Measurements from ENCODE around the gene MORC3.
A peak's percentile ranks its signal among the peaks of the same experiment; 100 is the strongest.
"Not testable (repeated sequence)": the region's sequence is repeated elsewhere in the genome, so short reads cannot be mapped to it uniquely, and the experiment has no call there.

The MORC3 gene

DNA sequence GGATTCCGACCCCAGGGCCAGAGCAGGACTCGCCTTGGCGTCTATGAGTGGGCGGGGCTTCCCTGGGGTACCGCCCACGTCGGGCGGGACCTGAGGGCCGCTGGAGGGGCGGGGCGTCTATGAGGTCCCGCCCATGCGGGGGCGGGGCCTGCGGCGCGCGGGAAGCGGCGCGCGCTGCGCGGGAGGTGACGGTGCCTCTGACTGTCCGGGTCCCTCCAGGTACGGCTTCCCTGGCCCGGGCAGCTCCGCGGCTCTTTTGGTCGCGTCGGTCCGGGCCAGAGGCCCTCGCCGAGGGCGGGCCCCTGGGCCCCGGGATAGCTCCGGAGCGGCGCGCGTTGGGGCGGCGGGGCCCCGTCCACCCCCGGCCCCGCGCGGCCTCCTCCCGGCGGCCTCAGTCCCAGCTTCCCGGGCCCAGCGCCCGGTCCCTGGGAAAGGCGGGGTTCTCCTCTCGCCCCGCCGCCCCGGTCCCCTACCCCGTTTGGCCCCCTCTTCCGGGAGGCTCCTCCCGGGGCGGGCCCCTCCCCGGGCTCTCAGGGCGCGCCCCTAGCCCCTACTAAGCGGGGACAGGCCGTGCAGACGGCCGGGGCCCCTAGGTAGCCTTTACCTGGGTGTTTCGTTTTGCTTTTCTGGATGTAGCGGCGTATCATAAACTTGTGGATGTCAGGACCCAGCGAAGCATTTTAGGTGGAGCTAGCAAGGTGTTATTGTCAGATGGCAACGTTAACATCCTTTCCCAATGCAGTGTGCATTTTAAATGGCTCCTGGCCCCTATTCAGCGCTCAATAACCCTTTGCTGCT lies 65.4 kb downstream of the MORC3 start, which contains the start of gene CHAF1B:
Gene CHAF1B, plus strand, starts transcription at position 160 of the 798 bp plus-strand sequence. CDS start 745 bp downstream, outside the sequence.
- peak; percentile 47 for DNase-seq (ENCODE audit: low read depth)

DNA sequence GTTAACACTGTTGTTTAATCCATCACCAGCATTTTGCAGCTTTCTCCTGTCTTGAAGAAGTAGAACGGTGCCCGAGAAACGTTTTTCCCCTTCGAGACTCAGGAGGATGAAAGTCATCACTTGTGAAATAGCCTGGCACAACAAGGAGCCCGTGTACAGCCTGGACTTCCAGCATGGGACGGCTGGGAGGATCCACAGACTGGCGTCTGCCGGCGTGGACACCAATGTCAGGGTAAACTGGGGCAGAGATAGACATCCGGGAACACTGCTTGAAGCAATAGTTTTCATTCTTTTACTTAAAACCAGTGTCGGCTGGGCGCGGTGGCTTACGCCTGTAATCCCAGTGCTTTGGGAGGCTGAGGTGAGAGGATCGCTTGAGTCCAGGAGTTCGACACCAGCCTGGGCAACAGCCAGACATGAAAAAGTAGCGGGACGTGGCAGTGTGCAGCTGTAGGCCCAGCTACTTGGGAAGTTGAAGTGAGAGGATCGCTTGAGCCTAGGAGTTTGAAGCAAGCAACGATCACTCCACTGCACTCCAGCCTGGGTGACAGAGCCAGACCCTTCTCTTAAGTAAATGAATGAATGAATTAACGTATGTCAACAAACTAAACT lies 66.1 kb downstream of the MORC3 start:
- DNase-seq (ENCODE audit: low read depth), result peak; percentile 20

DNA sequence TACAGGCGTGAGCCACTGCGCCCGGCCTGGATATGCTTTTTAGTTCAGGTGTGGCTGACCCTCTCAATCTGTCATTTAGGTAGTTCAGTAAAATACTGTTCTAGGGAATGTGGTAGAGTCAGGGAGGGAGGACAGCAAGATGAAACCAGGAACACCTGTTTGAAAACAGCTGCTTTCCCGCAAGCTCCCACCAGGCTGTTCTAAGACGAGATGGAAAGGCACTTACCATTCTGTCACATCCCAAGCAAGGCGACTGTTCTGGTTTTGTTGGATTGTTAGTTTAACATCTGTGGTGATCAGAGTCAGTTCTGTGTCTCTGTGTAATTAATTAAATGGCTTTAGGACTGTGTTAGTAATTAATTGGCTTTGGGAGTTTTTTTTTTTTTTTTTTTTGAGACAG lies 68.1 kb downstream of the MORC3 start:
- no peak for DNase-seq (ENCODE audit: low read depth)

DNA sequence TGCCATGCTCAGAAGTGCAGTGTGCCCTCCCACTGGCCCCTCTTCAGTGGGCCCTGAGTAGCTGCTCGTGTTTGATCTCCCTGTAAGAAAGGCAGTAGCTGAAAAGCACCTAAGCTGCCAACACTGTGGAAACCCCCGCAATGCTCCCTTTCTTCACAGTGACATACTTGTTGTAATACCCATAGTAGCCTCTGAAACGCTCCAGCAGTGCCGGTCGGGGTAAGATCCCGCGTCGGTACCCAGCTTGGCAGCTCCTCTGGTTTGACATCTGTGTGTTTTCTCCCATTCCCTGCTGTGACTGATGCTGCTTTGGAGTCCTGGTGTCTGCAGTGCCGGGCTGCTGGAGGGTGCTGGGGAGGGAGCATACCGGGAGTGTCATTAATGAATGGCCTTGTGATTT lies 68.8 kb downstream of the MORC3 start:
- DNase-seq (ENCODE audit: low read depth), result peak; percentile 36

DNA sequence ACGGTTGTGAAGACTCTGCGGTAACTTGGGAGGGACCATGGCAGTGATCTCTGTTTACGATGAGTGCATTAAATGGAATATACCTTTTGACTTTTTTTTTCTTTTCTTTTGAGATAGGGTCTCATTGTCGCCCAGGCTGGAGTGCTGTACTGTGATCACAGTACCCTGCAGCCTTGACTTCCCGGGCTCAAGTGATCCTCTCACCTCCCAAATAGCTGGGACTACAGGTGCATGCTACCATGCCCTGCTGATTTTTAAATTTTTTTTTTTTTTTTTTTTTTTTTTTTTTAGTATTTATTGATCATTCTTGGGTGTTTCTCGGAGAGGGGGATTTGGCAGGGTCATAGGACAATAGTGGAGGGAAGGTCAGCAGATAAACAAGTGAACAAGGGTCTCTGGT lies 71.7 kb downstream of the MORC3 start:
- not testable (repeated sequence) for DNase-seq (ENCODE audit: low read depth)

DNA sequence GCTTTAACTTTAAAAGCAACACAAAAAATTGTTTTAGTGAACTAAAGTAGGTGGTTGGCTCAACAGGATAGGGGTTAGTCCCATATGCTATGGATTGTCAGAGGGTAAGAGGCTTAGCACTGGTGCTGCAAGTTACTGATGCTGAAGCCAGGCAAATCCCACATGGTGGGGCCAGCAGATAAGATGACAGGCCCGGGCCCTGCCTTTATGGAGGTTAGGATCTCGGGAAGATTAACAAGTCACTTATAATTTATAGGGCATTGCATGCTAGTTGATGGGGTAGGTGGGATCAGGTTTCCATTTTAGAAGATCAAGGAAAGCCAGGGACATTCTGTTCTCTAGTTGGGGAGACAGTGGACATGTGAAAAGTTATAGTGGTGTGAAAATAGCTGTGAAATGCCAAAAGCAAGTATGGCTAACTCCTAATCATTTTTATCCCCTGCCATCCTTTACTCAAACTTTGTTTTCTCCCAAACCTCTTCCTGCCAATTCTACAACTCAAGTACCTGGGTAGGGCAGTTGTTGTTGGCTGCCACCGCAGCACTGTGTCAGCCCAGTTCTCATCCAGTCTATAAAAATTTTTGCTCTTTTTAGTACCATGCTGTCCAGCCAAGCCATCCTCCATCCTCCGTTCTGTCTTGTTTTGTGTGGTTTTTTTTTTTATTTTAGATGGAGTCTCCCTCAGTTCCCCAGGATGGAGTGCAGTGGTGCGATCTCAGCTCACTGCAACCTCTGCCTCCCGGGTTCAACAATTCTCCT lies 75.5 kb downstream of the MORC3 start:
- no peak for DNase-seq (ENCODE audit: low read depth)

DNA sequence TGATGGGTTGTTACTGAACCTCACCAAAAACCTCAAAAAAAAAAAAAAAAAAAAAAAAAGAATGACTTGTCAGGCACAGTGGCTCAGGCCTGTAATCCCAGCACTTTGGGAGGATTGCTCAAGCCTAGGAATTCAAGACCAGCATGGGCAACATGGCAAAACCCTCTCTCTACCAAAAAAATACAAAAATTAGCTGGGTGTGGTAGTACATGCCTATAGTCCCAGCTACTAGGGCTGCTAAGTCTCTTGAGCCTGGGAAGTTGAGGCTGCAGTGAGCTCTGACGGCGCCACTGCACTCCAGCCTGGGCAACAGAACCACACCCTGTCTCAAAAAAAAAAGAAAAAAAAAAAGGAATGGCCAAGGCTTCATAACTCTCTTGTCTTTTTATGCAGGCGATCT lies 76.3 kb downstream of the MORC3 start:
- no peak for DNase-seq (ENCODE audit: low read depth)

DNA sequence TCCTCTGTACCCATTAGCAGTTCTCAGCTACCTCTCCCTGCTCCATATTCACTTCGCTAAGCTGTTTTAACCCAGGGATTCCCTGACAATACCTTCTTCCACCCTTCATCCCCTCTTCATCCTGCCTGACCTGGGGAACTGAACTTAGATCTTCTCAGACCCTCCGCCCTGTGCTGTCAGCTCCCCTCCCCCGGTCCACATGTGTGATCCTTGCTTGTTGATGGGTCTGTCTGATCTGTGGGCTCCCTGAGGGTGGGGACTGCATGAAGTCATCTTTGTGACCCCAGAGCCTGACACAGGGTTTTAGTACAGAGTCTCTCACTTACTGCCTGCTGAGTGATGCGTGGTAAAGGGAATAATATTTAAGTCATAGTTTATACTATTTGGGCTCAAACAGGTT lies 77.0 kb downstream of the MORC3 start:
- no peak for DNase-seq (ENCODE audit: low read depth)

DNA sequence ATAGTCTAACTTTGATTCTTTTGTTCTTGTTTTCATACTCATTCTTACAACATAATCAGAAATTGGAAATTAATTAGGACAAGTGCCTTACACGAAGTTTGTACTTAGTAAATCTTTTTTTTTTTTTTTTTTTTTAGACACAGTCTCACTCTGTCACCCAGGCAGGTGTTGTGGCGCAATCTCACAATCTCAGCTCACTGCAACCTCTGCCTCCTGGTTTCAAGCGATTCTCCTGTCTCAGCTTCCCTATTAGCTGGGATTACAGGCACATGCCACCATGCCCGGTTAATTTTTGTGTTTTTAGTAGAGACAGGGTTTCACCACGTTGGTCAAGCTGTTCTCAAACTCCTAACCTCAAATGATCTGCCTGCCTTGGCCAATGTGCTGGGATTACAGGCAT lies 77.6 kb downstream of the MORC3 start:
- no peak for DNase-seq (ENCODE audit: low read depth)

DNA sequence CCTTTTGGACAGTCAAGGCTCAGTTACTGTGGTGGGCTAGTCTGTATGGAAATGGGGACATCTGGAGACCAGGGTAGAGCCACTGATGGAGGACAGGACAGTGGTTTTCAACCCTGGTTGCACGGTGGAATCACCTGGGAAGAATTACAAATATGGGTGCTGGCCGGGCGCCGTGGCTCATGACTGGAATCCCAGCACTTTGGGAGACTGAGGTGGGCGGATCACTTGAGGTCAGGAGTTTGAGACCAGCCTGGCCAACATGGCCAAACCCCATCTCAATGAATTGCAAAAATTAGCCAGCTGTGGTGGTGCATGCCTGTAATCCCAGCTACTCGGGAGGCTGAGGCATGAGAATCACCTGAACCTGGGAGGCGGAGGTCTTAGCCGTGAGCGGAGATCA lies 79.7 kb downstream of the MORC3 start:
- not testable (repeated sequence) for DNase-seq (ENCODE audit: low read depth)

DNA sequence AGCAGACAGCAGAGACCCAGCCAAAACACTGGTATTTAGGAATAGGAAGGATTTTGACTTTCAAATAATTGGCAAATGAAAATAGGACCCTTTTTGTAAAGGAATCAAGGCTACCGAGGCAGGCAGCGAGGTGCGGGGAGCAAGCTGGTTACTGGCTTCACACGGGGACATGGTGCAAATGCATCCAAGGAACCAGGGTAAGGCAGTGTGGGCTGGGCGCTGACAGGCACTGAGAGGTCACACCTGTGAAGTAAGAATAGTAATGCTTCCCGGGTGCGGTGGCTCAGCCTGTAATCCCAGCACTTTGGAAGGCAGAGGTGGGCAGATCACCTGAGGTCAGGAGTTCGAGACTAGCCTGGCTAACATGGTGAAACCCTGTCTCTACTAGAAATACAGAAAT lies 80.7 kb downstream of the MORC3 start:
- DNase-seq (ENCODE audit: low read depth), result no peak

DNA sequence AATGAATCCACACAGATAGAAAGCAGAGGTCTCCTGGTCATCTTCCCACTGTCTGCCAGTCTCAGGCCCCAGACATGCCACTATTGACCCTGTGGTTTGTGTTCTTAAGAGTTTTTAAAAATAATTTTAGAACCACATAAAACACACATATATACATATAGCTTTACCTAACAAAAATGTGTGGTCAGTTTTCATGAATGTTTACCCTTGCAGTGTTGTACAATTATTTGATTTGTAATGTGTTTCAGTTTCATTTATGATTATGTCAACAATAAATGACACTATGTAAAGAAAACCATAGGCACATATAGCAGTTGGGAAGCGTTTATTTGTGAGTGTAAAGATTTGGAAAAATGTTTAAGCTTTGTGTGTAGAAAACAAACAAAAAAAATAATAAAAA lies 82.3 kb downstream of the MORC3 start:
- DNase-seq (ENCODE audit: low read depth), result no peak

DNA sequence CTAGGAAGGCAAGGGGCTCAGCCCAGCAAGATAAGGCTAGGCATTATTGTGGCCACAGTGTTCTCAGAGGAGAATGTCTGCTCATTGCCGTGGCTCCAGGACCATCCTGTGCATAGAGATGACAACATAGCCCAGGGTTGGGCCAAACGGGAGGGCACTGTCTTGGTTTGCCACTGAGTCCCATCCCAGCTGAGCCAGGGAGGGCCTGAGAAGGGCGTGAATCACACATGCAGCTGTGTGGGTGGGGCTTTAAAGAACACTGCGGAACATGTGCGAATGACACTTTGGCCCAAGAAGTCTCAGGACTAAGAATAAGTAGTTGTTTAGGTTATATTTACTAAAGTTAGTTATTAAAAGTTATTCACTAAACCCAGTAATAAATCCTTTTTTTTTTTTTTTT lies 83.7 kb downstream of the MORC3 start:
- no peak for DNase-seq (ENCODE audit: low read depth)

DNA sequence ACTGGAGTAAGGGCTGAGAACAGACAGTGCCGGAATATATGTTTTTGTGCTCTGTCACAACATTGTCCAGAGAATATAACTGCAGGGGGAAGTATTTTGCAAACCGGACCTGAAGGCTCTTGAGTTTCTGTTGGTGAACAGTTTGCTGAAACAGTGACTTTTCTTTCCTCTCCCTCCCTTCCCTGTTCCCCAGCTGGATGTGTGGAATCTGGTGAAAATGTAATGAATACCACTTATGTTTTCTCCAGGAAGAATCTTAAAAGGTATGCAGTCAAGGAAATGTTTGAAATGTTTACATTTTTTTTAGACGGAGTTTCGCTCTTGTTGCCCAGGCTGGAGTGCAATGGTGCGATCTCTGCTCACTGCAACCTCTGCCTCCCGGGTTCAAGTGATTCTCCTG lies 88.6 kb downstream of the MORC3 start:
- DNase-seq (ENCODE audit: low read depth), result no peak

DNA sequence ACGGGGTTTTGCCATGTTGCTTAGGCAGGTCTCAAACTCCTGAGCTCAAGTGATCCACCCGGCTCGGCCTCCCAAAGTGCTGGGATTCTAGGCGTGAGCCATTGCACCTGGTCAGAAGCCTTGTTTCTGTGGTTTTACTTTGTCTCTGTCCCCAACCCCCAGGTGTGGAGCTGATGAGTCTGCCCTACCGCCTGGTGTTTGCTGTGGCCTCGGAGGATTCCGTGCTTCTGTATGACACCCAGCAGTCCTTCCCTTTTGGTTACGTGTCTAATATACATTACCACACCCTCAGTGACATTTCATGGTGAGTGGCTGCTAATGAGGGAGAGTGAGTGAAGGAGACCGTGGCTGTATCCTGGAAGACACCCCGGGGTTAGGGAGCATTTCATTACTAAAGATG lies 91.3 kb downstream of the MORC3 start:
- DNase-seq (ENCODE audit: low read depth), result no peak

DNA sequence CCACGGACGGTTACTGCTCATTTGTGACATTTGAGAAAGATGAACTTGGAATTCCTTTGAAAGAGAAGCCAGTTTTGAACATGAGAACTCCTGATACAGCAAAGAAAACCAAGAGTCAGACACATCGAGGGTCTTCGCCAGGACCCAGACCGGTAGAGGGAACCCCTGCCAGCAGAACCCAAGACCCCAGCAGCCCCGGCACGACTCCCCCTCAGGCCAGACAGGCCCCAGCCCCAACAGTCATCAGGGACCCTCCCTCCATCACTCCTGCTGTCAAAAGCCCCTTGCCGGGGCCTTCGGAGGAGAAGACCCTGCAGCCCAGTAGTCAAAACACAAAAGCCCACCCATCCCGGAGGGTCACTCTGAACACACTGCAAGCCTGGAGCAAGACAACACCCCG lies 92.9 kb downstream of the MORC3 start:
- no peak for DNase-seq (ENCODE audit: low read depth)

DNA sequence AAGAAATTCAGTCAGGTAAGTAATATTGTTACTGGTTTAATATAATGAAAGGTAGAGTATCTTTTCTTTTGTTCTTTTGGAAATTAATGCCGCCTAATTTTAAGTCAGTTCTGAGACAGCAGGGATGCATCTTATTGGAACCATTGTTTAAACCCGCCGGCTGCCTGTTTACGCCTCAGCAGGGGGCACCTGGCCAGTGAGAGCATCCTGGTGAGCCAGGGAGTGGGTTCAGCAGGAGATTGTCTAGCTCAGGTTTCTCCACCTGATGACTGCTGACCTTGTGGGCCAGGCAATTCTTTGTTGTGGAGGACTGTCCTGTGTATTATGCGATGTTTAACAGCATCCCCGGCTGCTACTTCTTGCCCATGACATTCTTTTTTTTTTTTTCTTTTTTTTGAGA lies 95.4 kb downstream of the MORC3 start:
- DNase-seq (ENCODE audit: low read depth), result no peak

DNA sequence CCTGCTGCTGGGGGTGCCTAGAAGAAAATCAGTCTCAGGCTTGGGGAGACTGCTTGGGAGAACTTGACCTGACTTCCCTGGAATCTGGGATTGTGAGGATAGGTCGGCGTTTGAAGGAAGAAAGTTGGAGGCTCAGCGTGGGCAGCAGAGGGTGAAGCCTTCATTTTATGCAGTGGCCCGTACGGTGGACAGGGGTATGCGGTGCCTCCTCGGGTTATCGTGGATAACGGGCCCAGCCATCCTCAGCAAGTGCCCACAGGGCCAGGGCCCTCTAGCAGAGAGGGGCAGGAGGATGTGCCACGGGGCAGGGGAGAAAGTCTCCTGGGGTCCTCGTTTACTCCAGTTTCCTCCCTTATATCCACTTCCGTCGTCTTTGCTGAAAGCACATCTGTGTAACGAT lies 99.2 kb downstream of the MORC3 start:
- DNase-seq (ENCODE audit: low read depth), result no peak

DNA sequence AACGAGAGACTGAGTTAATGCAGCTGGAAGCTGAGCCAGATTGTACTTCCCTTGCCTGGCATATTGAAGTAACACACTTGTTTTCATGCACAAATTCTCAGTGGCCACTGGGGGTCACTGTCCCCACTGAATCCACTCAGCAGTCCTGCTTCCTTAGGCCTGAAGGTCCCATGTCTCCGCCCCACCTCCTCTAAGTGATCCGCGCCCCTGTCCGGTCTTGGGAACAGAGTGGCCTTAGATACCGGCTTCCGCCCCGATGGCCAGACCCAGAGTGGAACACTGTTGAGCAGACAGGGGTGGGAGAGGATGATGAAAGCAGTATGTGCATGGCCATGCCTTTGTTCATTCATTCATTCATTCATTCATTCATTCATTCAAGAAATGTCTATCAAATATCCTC lies 100.0 kb downstream of the MORC3 start:
- peak; percentile 83 for DNase-seq (ENCODE audit: low read depth)

DNA sequence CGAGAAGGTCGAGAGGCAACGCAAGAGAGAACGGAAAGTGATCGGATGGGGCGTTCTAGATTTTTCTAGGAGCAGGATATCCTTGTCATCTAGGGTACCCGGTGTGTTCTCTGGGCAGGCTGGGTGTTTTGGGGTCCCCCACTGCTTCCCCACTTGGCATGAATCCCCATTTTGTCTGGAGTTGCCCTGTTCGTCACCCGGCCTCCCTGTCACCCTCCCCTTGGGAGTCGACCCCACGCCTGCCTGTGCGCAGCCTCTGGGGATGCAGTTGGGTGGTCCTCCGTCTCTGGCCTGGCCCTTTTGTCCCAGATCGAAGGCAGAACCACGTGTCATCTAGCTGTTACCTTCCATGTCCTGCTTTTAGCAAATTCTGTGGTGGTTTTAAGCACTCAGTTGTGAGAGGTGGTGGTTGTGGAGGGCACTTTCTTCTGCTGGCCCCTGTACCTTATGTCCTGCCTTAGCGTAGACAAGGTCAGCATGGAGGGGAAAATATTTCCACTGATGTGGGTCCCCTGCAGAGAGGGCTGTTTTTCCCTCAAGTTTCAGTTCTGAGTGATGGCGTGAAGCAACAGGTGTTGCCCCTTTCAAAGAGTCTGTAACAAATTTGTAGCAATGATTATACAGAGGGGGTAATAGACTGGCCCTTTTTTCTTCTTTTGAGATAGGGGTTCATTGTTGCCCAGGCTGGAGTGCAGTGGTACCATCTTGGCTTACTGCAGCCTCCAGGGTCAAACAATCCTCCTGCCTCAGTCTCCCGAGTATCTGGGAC lies 100.8 kb downstream of the MORC3 start:
- no peak for DNase-seq (ENCODE audit: low read depth)

DNA sequence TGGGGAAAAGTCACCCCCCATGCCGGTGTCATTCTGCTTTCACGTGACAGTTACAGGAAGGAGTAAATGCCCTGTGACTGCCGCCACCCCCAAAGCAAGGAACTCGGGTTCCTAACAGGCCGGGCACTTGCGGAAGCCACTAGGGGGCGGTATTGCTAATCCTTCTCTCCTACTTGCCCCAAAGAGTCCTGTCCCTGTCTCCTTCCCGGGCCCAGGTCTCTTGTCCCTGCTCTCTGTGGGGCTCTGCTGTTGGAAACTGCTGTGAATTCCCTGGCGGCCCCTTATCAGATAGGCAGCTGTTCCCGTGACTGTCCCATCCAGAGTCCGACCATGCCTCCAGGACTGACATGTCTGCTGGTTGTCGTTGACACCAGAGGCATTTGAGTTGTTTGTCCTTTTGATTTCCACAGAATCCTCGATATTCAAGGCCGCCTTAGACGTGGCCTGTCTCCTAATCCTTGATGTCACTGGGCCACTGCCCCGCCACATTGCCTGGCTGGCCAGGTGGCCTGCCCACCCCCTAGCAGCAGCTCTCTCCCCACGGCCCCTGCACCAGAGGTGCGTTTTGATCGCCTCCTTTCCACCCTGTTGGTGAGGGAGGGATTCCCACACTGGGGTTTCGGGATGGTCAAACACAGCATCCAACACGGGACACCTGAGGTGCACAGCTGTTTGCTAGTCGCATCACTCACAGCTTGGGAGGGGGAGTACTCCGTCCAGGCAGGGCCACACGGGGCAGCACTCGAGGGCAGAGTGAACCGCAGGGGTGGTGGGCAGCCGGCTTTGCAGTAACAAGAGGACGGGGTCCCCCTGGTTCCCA lies 102.5 kb downstream of the MORC3 start:
- DNase-seq (ENCODE audit: low read depth), result peak; percentile 10
